Endodermal cell (in vitro differentiated cells): ENCODE results near the gene HOXB4. TPM values are rescaled to one million over a fixed set of nuclear protein-coding genes. Genes with fewer than 3 reads are reported as not detected.

ENCODE experiments used
- DNase-seq: peaks from one replicate; pipeline ENCODE4 v3.0.0-alpha.2; 2017
- H3K27ac ChIP-seq: 2 replicates; pipeline ENCODE4 v1.5.1; 2013; ENCODE audit warnings: mild to moderate bottlenecking, low read depth, low read length, moderate library complexity
- H3K27me3 ChIP-seq: 2 replicates; pipeline ENCODE4 v1.6.1; 2013; ENCODE audit warnings: mild to moderate bottlenecking, low read length, moderate library complexity; ENCODE audit not compliant: insufficient read depth, control insufficient read depth, poor library complexity, severe bottlenecking
- H3K36me3 ChIP-seq: 2 replicates; pipeline ENCODE4 v1.7.0; 2013; ENCODE audit warnings: mild to moderate bottlenecking, low read length, moderate library complexity; ENCODE audit not compliant: control insufficient read depth, insufficient read depth
- H3K4me1 ChIP-seq: one replicate; pipeline ENCODE4 v1.7.0; 2013; ENCODE audit warnings: low read length; ENCODE audit not compliant: control insufficient read depth, insufficient read depth
- H3K4me3 ChIP-seq: 2 replicates; pipeline ENCODE4 v1.5.1; 2013; ENCODE audit warnings: mild to moderate bottlenecking, low read length, moderate library complexity
- H3K9ac ChIP-seq: 2 replicates; pipeline ENCODE4 v1.6.1; 2013; ENCODE audit warnings: mild to moderate bottlenecking, low read length, moderate library complexity; ENCODE audit not compliant: poor library complexity, severe bottlenecking; ENCODE audit errors: extremely low read depth
- H3K9me3 ChIP-seq: 2 replicates; pipeline ENCODE4 v1.6.1; 2013; ENCODE audit warnings: mild to moderate bottlenecking, low read length, moderate library complexity; ENCODE audit not compliant: control insufficient read depth
- H3K27ac Mint-ChIP-seq: 2 replicates; pipeline ENCODE4 v1.8.0; 2020; ENCODE audit warnings: mixed read lengths
- H3K27me3 Mint-ChIP-seq: 2 replicates; pipeline ENCODE4 v1.8.0; 2021; ENCODE audit warnings: mild to moderate bottlenecking, mixed read lengths; ENCODE audit not compliant: insufficient read depth
- H3K36me3 Mint-ChIP-seq: 2 replicates; pipeline ENCODE4 v1.8.0; 2020; ENCODE audit warnings: low read depth, mixed read lengths
- H3K4me1 Mint-ChIP-seq: 2 replicates; pipeline ENCODE4 v1.8.0; 2020; ENCODE audit warnings: mixed read lengths
- H3K4me3 Mint-ChIP-seq: 2 replicates; pipeline ENCODE4 v1.8.0; 2020; ENCODE audit warnings: mild to moderate bottlenecking, moderate library complexity, mixed read lengths
- H3K9me3 Mint-ChIP-seq: 2 replicates; pipeline ENCODE4 v1.8.0; 2020; ENCODE audit warnings: mild to moderate bottlenecking, mixed read lengths
- WGBS, 2 experiments: methylation state at CpG; one replicate each; pipeline versions ENCODE4 v1.1.5 to v1.1.7; 2013; ENCODE audit warnings: missing lambda C conversion rate in 2 of 2, mixed read lengths in 1 of 2; ENCODE audit not compliant: insufficient coverage in 1 of 2, insufficient read length in 1 of 2; 5-methylcytosine and 5-hydroxymethylcytosine counted together
- total RNA-seq, 2 donors: library from RNA; stranded (reverse); fragmentation: NEBNext Ultra II Directional in 1 of 2; extraction: Animal tissue kit (Norgen Biotek cat#: 25700) in 1 of 2; gene quantifications; 2 replicates in 1 of 2; 3 replicates in 1 of 2; pipeline ENCODE4 v1.2.1, GENCODE V29; 2021
- TF ChIP-seq, protein P1 (sequence below): fragments of 200-600 bp; sonication (generic); conservative IDR thresholded peaks from 2 replicates; pipeline ENCODE4 v1.5.0; 2021; ENCODE audit warnings: antibody characterized with exemption, mild to moderate bottlenecking

HOXB4 gene
- total RNA-seq, 2 donors from 2014 or later: not detected

DNA sequence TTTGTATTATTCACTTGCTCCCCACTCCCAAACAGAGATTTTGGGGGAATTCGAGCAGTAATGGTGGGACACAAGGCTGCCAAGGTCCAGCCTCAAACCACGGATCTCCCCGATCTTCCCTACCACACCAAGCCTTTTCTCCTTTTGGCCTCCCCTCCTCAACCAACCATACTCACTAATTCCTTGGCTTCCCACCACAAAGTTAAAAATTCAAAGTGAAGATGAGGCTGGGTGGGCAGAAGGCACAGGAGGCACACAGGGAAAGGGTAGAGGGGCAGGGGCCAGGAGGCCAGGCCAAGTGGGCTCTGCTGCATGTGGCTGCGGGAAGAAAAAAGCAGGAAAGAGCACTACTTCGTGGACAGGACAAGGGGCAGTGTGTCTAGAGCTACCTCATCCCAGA is 15.2 kb downstream of the HOXB4 start:
- Mint-ChIP-seq H3K36me3 (no peaks in the 10 kb centered on the region), H3K4me1 (no peaks in the 10 kb centered on the region), H3K27me3 (peaks cover 61% of the 10 kb centered on the region), H3K27ac (no peak overlapping the region), H3K4me3 (no peak overlapping the region), H3K9me3 (no peaks in the 10 kb centered on the region)
- TF ChIP-seq, protein P1, sequence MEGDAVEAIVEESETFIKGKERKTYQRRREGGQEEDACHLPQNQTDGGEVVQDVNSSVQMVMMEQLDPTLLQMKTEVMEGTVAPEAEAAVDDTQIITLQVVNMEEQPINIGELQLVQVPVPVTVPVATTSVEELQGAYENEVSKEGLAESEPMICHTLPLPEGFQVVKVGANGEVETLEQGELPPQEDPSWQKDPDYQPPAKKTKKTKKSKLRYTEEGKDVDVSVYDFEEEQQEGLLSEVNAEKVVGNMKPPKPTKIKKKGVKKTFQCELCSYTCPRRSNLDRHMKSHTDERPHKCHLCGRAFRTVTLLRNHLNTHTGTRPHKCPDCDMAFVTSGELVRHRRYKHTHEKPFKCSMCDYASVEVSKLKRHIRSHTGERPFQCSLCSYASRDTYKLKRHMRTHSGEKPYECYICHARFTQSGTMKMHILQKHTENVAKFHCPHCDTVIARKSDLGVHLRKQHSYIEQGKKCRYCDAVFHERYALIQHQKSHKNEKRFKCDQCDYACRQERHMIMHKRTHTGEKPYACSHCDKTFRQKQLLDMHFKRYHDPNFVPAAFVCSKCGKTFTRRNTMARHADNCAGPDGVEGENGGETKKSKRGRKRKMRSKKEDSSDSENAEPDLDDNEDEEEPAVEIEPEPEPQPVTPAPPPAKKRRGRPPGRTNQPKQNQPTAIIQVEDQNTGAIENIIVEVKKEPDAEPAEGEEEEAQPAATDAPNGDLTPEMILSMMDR: no peak
- Histone ChIP-seq H3K9me3 (peaks cover 13% of the 10 kb centered on the region), H3K4me1 (no peaks in the 10 kb centered on the region), H3K9ac (no peak overlapping the region), H3K4me3 (no peak overlapping the region), H3K27me3 (peaks cover 99% of the 10 kb centered on the region), H3K27ac (no peak overlapping the region), H3K36me3 (no peaks in the 10 kb centered on the region)
- WGBS, 2 experiments: 6 to 39% methylated on average over 2 to 5 of the region's 5 CpGs
- DNase-seq: no peak

DNA sequence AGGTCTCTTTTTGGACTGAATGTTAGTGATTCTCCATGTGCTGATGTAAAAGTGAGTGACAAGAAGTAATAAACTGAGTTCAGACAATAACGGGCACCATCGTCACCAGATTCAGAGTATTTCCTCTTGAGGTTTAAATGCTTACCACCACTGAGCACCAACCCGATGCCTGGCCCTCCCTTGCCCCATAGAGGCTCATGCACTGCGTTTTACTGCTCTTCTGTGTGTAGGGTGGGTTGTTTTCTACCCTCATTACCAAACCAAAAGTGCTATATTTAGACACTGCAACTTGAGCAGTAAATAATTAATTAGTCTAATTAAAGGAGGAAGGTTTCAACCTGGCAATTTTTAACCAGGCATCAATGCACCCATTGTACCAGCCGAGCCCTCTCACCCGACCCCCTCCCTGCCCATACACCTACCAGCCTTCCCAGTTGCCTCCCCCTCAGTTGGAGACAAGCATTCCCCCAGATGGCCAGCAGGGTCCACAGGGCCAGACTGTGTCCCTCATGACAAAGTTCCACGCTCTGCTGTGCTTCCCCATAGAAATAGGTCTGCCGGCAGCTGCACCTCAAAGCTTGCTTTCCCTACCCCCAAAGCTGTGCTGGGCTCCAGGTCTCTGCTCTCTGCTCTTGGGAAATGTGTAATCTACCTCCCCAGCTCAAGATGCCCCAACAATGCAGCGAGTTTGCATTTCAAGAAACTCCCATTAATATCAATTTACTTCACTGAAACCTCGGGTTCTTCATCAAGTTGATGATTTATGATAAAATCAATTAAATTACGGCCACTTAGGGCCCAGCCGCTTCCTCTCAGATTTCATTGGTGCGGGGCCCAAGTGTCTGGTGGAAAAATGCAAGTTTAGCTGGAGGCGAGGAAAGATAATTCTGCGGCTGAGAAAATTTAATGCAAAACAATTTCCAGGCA is 16.0 kb downstream of the HOXB4 start:
- no peak for DNase-seq
- Mint-ChIP-seq H3K27me3 (peaks cover 69% of the 10 kb centered on the region), H3K4me1 (no peaks in the 10 kb centered on the region), H3K36me3 (no peaks in the 10 kb centered on the region), H3K4me3 (no peak overlapping the region), H3K27ac (no peak overlapping the region), H3K9me3 (no peaks in the 10 kb centered on the region)
- Histone ChIP-seq H3K9ac (no peak overlapping the region), H3K36me3 (no peaks in the 10 kb centered on the region), H3K27ac (no peak overlapping the region), H3K4me1 (no peaks in the 10 kb centered on the region), H3K4me3 (no peak overlapping the region), H3K9me3 (peaks cover 10% of the 10 kb centered on the region), H3K27me3 (peaks cover 99% of the 10 kb centered on the region)
- TF ChIP-seq, protein P1: peak; percentile 54
- WGBS, 2 experiments: 44 to 48% methylated on average over 10 to 14 of the region's 15 CpGs

DNA sequence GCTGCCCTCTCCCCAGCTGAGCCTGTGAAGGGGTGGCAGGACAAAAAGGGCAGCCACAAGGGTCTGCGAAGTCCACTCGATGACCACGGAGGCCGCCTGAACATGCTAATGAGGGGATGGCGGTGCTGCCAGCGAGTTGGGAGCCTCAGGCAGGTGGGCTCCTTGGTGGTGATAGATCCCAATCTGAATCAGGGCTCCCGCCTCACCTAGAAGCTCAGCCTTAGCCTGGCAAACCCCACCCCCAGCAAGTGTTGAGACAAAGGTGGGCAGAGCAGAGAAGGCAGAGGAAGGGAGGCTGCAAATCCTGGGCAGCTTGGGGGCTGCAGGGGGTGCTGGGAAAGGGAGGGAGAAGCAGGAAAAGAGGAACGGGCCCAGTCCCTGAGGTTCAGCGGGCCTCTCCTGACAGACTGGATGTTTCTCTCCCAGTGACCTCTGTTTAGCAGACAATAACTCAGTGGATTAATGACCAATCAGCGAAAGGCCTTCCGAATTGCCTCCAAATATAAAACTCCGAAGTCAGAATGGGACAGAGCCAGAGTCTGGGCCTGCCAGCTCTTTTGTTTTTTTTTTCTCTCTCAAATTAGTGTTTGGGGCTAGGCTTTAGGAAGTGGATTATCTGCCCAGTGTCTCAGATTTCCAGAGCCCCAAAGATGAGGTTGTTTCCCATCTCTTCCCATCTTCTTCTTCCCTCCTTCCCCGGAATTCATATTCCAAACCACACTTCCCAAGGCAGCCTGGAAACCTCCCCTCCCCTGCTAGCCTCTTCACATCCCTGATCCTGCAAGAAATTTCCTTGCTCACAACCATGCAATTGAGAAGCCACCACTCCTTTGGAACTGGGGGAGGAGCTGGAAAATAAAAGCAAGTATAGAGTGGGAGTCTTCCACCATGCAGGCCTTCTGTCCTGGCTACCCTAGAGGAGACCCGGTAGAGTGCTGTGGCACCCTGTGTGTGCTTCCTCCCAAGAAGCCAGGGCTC is 18.0 kb downstream of the HOXB4 start:
- TF ChIP-seq, protein P1: no peak
- Histone ChIP-seq H3K36me3 (no peaks in the 10 kb centered on the region), H3K4me1 (no peaks in the 10 kb centered on the region), H3K27ac (no peak overlapping the region), H3K27me3 (peaks cover 99% of the 10 kb centered on the region), H3K9ac (no peak overlapping the region), H3K4me3 (no peak overlapping the region), H3K9me3 (no peaks in the 10 kb centered on the region)
- Mint-ChIP-seq H3K27me3 (peaks cover 88% of the 10 kb centered on the region), H3K4me3 (no peak overlapping the region), H3K36me3 (no peaks in the 10 kb centered on the region), H3K27ac (no peak overlapping the region), H3K4me1 (peaks cover 2% of the 10 kb centered on the region), H3K9me3 (no peaks in the 10 kb centered on the region)
- DNase-seq: peak; percentile 70
- WGBS, 2 experiments: 21 to 24% methylated on average over 10 to 14 of the region's 14 CpGs
